Measurements from ENCODE around the gene RPN2. TPM values are rescaled to one million over a fixed set of nuclear protein-coding genes. Genes with fewer than 3 reads are reported as not detected.

The RPN2 gene
- total RNA-seq, 1 experiment from 2014 or later = 234 TPM

DNA sequence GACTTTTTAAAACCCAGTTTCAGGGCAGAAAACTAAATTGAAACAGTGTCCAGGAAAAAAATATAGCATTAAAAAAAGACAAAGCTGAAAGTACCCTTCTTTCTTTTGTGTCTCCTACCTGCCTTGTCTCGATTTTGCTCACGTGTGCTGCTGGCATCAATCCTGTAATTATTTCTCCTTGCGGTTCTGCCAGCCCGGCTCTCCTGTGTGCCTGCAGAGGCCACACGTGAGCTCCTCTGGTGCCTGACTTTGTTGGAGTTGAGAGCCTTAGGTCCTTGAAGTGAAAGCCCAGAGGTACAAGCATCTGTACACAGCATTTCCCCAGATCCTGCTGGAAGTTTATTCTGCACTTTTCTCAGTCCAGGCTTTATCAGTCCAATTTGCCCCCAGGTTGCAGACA lies 46.0 kb downstream of the RPN2 start:
- peak overlapping the region in 1 of 3 experiments; percentile 80; a peak in 2 of 7 replicates for H3K27ac Mint-ChIP-seq
- H3K79me1 ChIP-seq (ENCODE audit: insufficient read depth, low read depth, low read length, poor library complexity, severe bottlenecking) = peaks cover 5% of the 10 kb centered on the region

More for the DNA sequence above, 46.0 kb downstream of the RPN2 start:
- Histone ChIP-seq H3K18ac (ENCODE audit: insufficient read length, low read depth, low read length) (no peak overlapping the region), H3K56ac (ENCODE audit: insufficient read length, low read depth, low read length) (no peak overlapping the region), H3K27ac (ENCODE audit: insufficient read length, low read depth, low read length) (no peak overlapping the region), H3K4me2 (ENCODE audit: insufficient read depth, insufficient read length, low read length) (no peak overlapping the region), H3K27me3 (ENCODE audit: insufficient read depth, low read length) (no peaks in the 10 kb centered on the region), H4K8ac (replicated peaks; ENCODE audit: insufficient read length, low read depth, low read length) (no peak overlapping the region), H4K5ac (ENCODE audit: insufficient read length, low read depth, low read length) (no peak overlapping the region), H3K23ac (ENCODE audit: insufficient read length, low read depth, low read length) (no peak overlapping the region), H3K14ac (ENCODE audit: insufficient read depth, low read length) (no peak overlapping the region), H3K9me3 (ENCODE audit: control insufficient read depth, low read depth, low read length) (no peaks in the 10 kb centered on the region), H2BK20ac (ENCODE audit: low read depth, low read length, poor library complexity, severe bottlenecking) (no peak overlapping the region), H3K9ac (ENCODE audit: extremely low read depth, insufficient read length, low read length) (no peak overlapping the region), H3T11ph (ENCODE audit: low read length) (no peak overlapping the region), H3K23me2 (ENCODE audit: insufficient read length, low read depth, low read length, poor library complexity, severe bottlenecking) (no peaks in the 10 kb centered on the region), H2BK120ac (ENCODE audit: low read depth, low read length, poor library complexity, severe bottlenecking) (no peak overlapping the region), H4K20me1 (ENCODE audit: control insufficient read depth, insufficient read depth, insufficient read length) (no peaks in the 10 kb centered on the region), H2BK15ac (ENCODE audit: low read depth, low read length) (no peak overlapping the region), H2AK5ac (ENCODE audit: insufficient read length, low read length) (no peak overlapping the region), H2AFZ (ENCODE audit: low read length) (no peak overlapping the region), H3K4me1 (ENCODE audit: insufficient read depth, low read length) (peaks cover 12% of the 10 kb centered on the region), H3K79me2 (ENCODE audit: insufficient read depth, low read length) (no peaks in the 10 kb centered on the region), H3K4ac (ENCODE audit: low read depth, low read length) (no peak overlapping the region), H2BK5ac (ENCODE audit: insufficient read length, low read length) (no peak overlapping the region), H4K91ac (ENCODE audit: insufficient read length, low read depth, low read length) (no peak overlapping the region), H2BK12ac (ENCODE audit: insufficient read length, low read depth, low read length) (no peak overlapping the region)
- Mint-ChIP-seq H3K4me1 (peaks cover 54 to 55% of the 10 kb centered on the region in 2 experiments), H3K27me3 (ENCODE audit: low read depth) (no peaks in the 10 kb centered on the region), H3K4me3 (no peak overlapping the region), H3K36me3 (ENCODE audit: insufficient read depth in 1 of 3, low read depth in 3 of 3) (peaks cover 32 to 78% (median 62%) of the 10 kb centered on the region in 3 experiments), H3K9me3 (no peaks in the 10 kb centered on the region)
- WGBS (ENCODE audit: extremely low coverage, insufficient read length, low lambda C conversion rate) = no CpG with 5 or more reads among the region's 5 CpGs
- TF ChIP-seq, protein P1, sequence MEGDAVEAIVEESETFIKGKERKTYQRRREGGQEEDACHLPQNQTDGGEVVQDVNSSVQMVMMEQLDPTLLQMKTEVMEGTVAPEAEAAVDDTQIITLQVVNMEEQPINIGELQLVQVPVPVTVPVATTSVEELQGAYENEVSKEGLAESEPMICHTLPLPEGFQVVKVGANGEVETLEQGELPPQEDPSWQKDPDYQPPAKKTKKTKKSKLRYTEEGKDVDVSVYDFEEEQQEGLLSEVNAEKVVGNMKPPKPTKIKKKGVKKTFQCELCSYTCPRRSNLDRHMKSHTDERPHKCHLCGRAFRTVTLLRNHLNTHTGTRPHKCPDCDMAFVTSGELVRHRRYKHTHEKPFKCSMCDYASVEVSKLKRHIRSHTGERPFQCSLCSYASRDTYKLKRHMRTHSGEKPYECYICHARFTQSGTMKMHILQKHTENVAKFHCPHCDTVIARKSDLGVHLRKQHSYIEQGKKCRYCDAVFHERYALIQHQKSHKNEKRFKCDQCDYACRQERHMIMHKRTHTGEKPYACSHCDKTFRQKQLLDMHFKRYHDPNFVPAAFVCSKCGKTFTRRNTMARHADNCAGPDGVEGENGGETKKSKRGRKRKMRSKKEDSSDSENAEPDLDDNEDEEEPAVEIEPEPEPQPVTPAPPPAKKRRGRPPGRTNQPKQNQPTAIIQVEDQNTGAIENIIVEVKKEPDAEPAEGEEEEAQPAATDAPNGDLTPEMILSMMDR (conservative IDR thresholded peaks at IDR 0.05) = no peak
- DNase-seq = no peak
